LoVo (cell line): ENCODE data around the gene IMPACT.

ENCODE experiments used
- DNase-seq: peaks from one replicate; pipeline ENCODE4 v3.0.0-alpha.2; 2016; ENCODE audit warnings: low spot score

IMPACT gene

DNA sequence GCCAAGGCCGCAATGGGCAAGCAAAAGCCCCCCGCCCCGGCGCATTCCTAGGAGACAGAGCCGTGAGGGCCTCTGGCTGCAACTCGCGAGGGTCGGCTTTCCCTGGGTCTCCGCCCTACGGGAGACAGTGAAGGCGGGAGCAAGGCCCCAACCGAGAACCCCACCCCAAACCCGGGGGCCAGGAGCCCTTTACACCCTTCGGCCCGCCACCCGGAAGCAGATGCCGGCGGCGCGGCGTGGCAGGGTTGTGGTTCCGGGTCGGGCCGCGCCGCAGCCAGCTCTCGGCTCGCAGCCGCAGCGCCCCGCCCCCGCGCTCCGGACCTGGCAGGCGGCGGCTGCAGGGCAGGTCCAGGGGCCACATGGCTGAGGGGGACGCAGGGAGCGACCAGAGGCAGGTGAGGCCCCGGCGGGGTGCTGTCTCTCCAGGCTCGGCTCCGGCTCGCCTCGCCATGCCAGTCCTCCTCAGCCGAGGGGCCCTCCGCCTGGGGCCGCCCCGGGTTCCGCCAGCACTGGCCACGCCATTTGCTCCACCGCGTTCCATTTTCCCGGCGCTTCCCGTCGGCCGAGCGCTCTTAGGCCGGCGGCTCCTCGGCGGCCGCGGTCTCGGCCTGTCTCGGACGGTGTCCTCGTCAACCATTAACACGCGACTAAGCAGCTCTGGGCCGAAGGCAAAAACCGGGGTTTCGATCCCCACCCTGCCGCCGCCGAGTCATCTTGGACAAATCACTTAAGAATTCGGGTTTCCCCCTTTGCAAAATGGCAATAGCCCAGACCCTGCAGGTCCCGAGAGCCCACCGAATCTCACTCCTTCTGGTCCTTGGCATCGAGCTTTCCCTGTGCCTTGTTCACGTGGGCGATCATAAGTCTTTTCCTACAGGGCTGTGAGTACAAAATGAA is at the start of gene IMPACT:
IMPACT (plus strand) TSS at position 273 of the 897 bp plus-strand sequence; CDS start at position 360, 87 bp downstream.
- peak; percentile 94 for DNase-seq

GRCh38 chr18:24378598-24378997 is 47.9 kb upstream of the IMPACT start:
- DNase-seq, result no peak

GRCh38 chr18:24380163-24380747 is 46.2 kb upstream of the IMPACT start:
- DNase-seq, result no peak

- DNase-seq, result no peak
Measured at GRCh38 chr18:24381126-24381525, 45.3 kb upstream of the IMPACT start.

- no peak for DNase-seq
Measured at GRCh38 chr18:24386681-24387080, 39.8 kb upstream of the IMPACT start.

DNA sequence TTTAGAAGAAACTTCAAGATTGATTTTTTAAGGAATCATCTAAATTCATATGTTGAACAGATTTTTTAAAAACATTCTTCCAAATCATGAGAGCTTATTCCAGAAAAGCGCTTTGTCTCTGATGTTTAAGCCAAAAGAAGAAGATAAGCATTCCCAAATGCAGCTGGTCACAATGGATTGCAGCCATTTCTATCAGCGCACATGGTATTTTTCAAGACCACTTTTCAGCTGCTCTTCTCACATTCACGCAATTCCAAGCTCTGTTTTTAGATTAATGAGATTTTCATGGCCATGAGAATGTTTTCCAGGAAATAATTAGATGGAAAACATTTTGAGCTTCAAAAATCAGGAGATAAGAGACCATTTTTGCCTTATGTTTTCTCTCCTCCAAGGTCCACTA is 37.5 kb upstream of the IMPACT start:
- DNase-seq, result no peak

DNA sequence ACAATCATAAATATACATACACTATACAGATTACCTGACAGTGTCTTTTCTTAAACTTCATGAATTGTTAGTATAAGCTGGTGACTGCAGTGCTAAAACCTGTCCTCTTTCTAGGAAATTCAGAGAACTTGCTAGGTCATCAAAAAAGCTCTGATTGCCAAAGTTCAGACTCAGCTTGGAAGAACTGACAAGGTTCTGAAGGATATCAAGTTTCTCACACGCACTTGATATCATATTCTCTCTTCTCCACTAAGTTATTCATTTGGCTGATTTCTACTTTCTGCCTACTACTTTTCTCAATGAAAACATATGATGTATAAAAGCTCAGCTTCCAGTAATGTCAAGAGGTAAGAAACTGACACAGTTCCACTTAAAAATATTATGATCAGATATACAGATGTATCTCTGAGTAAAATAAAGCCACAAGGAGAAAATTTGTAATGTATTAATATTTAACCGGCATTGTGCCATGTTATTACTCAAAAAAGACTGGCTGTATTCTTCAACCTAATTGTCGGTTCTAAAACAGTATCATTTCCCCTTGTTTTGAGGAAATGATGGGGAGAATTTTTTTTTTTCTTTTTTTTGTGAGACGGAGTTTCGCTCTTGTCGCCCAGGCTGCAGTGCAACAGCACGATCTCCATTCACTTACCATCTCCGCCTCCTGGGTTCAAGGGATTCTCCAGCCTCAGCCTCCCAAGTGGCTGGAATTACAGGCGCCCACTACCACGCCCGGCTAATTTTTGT is 31.2 kb upstream of the IMPACT start:
- no peak for DNase-seq

GRCh38 chr18:24396082-24396633 is 30.3 kb upstream of the IMPACT start:
- DNase-seq, result no peak

GRCh38 chr18:24397131-24397693 is 29.3 kb upstream of the IMPACT start:
- DNase-seq, result peak; percentile 55

- peak; percentile 96 for DNase-seq
Measured at GRCh38 chr18:24397694-24398368, 28.6 kb upstream of the IMPACT start, which contains the start of gene OSBPL1A. Gene OSBPL1A, minus strand, starts transcription at chr18:24397824. Its CDS starts 20,291 bp downstream, at chr18:24377533.

GRCh38 chr18:24398540-24398939 is 27.9 kb upstream of the IMPACT start:
- peak; percentile 65 for DNase-seq

DNA sequence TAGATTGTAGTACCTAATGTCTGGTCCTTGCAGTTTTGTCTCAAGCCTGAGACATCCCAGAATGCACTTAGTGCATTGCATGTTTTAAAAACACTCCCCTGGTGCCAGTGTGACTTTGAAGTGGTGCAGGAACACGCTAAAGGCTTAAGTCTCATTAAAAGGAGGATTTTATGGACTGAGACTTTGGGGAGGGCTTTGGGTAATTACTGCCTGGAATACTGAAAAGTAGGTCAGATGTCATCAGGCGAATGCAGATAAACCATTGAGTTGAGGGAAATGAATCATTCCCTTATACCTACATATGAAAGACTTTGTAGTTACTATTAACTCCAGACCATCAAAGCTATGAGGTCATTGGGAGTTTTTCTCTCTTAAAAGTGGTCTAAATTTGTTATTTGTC is 25.9 kb upstream of the IMPACT start:
- DNase-seq, result peak; percentile 46

GRCh38 chr18:24402209-24402785 is 24.2 kb upstream of the IMPACT start:
- no peak for DNase-seq

DNA sequence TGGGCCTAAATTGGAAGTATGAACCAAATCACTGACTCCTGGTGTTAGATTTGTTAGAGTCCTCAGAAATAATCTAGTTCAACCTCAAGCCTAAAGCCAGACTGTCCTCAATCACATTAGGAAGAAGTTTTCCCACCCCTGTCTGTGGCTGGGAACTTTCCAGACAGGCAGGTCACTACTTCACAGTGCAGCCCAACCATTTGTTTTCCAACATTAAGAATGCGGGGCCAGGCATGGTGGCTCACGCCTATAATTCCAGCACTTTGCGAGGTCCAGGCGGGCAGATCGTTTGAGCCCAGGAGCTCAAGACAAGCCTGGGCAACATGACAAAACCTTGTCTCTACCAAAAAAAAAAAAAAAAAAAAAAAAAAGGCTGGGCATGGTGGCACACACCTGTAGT is 23.4 kb upstream of the IMPACT start:
- DNase-seq, result no peak

DNA sequence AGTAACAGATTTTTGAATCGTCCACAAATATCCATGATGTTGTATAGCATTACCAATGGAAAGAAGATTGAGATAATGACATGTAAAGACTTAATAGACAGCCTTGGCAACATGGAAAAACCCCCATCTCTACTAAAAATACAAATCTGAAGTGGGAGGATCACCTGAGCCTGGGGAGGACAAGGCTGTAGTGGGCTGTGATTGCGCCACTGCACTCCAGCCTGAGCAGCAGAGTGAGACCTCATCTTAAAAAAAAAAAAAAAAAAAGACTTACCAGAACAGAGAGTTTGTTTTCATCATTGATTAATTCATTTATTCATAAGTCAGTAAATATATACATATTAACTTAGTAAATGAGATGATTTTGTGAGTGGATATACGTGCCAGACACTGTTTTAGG is 21.9 kb upstream of the IMPACT start:
- no peak for DNase-seq

- no peak for DNase-seq
Measured at GRCh38 chr18:24408496-24408895, 18.0 kb upstream of the IMPACT start.

DNA sequence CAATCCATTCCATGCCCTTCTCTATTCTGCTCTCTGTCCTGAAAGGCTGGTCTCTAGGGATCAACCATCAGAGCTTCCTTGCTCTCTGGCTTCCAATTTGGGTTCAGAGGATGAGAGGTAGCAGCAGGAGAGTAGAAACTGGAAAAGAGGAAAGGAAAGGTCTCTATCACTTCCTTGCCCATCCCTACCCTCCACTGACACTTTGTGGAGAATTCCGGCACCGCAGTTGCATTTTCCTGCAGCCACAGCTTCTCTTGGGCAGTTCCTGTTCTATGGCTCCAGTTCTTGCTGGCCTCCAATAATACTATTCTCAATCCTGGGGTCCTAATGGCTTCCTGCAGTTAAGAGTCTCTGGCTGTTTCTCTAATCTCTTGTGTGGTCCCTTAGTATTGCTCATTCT is 13.3 kb upstream of the IMPACT start:
- no peak for DNase-seq

DNA sequence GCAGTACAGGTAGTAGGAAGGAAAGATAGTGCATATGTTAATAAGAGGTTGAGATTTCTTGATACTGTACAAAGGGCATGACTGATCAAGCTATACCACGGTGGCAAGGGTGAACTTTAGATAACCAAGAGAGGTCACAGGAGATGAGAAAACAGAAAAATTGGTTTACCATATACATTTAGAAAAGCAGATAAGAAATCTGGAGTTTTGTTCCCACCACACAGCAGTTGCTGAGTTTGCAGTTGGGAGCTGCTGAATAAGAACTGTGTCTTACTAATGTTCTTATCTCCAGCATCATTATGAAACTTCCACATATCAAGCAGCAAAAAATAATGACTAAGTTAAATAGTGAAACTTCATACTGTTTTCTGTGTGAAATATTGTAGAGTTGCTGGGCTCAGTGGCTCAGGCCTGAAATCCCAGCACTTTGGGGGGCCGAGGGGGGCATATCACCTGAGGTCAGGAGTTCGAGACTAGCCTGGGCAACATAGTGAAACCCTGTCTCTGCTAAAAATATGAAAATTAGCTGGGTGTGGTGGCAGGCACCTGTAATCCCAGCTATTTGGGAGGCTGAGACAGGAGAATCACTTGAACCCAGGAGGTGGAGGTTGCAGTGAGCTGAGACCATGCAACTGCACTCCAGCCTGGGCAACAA is 12.0 kb upstream of the IMPACT start:
- DNase-seq, result no peak

- no peak for DNase-seq
Measured at GRCh38 chr18:24417480-24417879, 9.0 kb upstream of the IMPACT start.

DNA sequence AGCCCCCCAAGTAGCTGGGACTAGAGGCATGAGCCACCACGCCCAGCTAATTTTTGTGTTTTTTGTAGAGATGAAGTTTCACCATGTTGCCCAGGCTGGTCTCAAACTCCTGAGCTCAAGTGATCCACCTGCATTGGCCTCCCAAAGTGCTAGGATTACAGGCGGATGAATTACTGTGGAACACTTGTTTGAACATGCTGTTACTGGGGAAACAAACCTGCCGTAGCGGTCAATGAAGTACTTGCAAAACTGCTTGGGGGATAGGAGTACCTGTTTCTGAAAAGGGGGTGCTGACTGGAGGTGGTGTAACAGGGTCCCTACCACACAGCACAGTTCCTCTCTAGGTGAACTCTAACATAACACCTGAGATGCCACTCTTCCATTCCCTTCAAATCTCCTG is 5.9 kb upstream of the IMPACT start:
- no peak for DNase-seq

- DNase-seq, result no peak
Measured at GRCh38 chr18:24421831-24422230, 4.6 kb upstream of the IMPACT start.
